GM12865 (cell line): Measurements from ENCODE around the gene GRM4.

Source experiments
- DNase-seq: peaks from one replicate; pipeline ENCODE4 v3.0.0; 2010; ENCODE audit warnings: low read depth
- H3K4me3 ChIP-seq: 2 replicates; pipeline ENCODE4 v1.5.1; 2011; ENCODE audit warnings: mild to moderate bottlenecking, low read depth, low read length, control low read depth
- CTCF ChIP-seq: IDR thresholded peaks from 2 replicates; pipeline ENCODE4 v1.5.1; 2011; ENCODE audit warnings: low read length, control low read depth, low read depth, inconsistent platforms; ENCODE audit not compliant: insufficient read depth; ENCODE audit errors: missing control alignments

Gene GRM4

GRCh38 chr6:34028691-34029360 is 117.1 kb downstream of the GRM4 start:
- no peak for TF ChIP-seq CTCF
- DNase-seq, result no peak
- no peak overlapping the region for H3K4me3 ChIP-seq

- DNase-seq, result no peak
- H3K4me3 ChIP-seq, result no peak overlapping the region
These were observed 117.9 kb downstream of the GRM4 start for GRCh38 chr6:34027939-34028441.

GRCh38 chr6:34027445-34027936 is 118.4 kb downstream of the GRM4 start:
- TF ChIP-seq CTCF, result peak; percentile 75
- H3K4me3 ChIP-seq, result no peak overlapping the region
- peak; percentile 49 for DNase-seq

More at GRCh38 chr6:34027939-34028441, 117.9 kb downstream of the GRM4 start:
- TF ChIP-seq CTCF, result no peak

- no peak for TF ChIP-seq CTCF
- DNase-seq, result no peak
- H3K4me3 ChIP-seq, result no peak overlapping the region
These were observed 120.0 kb downstream of the GRM4 start for GRCh38 chr6:34025861-34026260.

- no peak for DNase-seq
- H3K4me3 ChIP-seq, result no peak overlapping the region
- TF ChIP-seq CTCF, result no peak
These were observed 120.6 kb downstream of the GRM4 start for GRCh38 chr6:34025112-34025807.

- TF ChIP-seq CTCF, result no peak
- no peak for DNase-seq
These were observed 123.0 kb downstream of the GRM4 start for GRCh38 chr6:34022873-34023255.

More at GRCh38 chr6:34022873-34023255, 123.0 kb downstream of the GRM4 start:
- no peak overlapping the region for H3K4me3 ChIP-seq
